HG02798 (cell line): Measurements from ENCODE around the gene TBX6.
"Not testable (repeated sequence)": the region's sequence is repeated elsewhere in the genome, so short reads cannot be mapped to it uniquely, and the experiment has no call there.

Experiments used
- ATAC-seq: cut with Tn5 transposase; IDR thresholded peaks from one replicate; pipeline ENCODE4 v1.9.1; 2021; ENCODE audit warnings: mild to moderate bottlenecking; ENCODE audit not compliant: unreplicated experiment, poor library complexity

The TBX6 gene, protein sequence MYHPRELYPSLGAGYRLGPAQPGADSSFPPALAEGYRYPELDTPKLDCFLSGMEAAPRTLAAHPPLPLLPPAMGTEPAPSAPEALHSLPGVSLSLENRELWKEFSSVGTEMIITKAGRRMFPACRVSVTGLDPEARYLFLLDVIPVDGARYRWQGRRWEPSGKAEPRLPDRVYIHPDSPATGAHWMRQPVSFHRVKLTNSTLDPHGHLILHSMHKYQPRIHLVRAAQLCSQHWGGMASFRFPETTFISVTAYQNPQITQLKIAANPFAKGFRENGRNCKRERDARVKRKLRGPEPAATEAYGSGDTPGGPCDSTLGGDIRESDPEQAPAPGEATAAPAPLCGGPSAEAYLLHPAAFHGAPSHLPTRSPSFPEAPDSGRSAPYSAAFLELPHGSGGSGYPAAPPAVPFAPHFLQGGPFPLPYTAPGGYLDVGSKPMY

DNA sequence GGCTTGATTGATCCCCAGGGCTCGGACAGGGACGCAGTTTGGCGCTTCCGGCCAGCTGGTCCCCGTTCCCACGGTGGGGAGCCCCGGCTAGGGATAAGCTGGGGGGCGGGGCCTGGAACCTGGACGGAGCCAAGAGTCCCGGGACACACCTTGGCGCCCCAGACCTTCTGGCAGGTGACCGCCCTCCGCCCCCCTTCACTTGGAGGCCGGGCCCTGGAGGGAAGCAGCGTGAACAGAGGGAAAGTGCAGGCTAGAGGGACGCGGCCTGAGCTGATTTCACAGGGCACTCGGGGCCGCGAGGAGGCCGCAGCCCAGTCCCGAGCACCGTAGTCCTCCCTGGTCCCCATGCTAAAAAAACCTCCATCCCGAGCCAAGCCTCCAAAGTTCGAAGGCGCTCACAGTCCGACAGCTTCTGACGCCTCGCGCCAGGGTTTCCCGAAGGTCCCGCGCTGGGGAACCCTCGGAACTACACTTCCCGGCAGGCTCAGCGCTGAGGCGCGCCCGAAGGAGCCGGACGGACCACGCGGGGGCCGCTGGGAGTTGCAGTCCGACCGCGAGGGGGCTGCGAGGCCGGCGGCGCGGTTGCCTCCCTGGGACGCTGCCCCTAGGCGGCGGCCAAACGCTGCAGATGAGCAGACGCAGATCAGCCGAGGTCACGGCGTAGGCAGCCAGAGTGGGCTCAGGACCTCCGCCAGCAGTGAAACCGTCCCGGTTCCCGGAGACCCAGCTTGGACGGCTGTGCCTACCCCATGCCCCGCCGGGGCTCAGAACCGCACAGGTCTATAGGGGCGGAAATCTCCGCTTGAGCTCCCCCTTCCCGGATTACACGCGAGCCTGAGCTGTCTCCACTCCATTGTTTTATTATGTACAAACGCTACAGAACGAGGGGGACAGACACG, at the start of gene TBX6:
Gene TBX6 (minus strand): TSS at position 451 of the 899 bp plus-strand sequence. CDS start 731 bp downstream, outside the sequence.
- ATAC-seq, result peak; percentile 75

DNA sequence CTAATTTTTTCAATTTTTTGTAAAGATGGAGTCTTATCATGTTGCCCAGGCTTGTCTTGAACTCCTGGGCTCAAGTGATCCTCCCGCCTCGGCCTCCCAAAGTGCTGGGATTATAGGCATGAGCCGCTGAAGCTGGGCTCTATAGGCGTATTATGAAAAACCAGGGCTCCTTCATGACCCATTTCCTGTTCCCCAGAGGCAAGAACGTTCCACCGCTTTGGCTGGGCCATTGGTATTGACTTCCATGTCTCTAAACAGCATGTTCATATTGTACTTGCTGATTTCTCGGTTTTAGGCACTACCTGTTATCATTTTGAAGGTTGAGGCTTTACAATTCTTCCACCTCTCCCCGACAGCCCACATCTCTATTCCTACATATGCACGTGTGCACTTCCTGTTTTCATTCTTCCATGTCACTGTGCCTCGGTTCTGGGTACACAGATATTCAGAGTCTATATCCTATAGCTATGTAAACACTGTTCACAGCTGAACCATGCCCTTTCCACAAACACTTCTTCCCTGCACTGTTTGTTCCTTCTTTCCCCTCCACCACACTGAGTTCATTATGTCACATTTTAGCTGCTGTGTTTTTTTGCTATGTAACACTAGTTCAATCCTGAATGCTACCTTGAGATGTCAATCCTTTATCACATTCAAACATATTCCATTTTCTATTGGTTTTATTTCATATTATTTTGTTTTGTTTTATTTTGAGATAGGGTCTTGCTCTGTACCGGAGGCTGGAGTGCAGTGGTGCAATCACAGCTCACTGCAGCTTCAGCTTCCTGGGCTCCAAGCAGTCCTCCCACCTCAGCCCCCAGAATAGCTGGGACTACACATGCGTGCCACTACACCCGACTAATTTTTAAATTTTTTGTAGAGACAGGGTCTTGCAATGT, 48.1 kb upstream of the TBX6 start:
- no peak for ATAC-seq

DNA sequence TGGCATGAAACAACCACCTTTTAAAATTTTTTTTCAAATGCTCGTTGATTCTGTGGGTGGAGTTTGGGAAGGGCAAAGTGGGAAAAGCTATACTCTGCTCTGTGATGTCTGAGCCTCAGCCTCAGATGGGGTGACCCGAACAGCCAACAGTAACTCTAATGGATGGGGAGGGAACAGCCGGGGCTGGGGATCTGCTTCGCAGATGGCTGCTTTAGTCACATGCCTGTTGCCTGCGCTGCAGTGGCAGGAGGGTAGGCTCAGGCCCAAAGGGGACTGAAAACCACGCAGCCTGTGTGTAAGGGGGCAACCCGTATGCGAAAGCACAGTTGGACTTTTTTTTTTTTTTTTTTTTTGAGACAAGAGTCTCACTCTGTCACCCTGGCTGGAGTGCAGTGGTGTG, 46.2 kb upstream of the TBX6 start:
- no peak for ATAC-seq

DNA sequence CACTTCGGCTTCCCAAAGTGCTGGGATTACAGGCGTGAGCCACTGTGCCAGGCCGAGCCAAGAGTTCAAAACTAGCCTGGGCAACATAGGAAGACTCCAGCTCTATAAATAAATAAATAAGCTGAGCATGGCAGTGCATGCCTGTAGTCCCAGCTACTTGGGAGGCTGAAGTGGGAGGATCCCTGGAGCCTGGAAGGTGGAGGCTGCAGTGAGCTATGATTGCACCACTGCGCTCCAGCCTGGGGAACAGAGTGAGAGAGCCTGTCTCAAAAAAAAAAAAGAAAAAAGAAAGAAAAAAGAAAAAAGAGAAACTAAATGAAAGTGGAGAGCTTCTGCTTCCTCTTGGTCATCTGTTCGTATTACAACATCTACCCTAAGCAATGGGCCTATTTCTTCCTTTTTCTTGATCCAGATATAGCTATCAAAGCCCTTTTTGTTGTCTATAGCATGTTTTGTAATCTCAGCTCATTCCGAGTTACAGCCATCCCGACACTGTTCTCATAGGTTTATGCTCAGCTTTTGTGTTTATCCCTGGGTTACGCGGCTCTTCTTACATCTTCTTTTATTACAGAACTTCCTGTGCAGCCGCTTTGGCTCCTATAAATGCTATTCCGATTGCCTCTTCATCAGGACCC, 45.4 kb upstream of the TBX6 start:
- ATAC-seq, result no peak

DNA sequence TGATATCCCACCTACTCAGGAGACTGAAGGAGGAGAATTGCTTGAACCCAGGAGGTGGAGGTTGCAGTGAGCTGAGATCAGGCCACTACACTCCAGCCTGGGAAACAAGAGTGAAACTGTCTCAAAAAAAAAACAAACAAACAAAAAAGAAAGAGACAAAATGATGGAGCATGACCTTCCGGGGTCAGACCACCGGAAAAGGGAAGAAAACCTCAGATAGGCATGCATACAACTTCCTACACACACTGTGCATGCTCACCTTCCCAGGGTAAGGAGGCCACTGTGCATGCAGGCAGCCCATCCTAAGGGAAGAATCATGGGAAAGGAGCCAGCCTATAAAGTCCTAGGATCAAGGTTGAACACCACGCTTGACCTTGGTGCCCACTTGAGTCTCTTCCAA, 40.9 kb upstream of the TBX6 start:
- no peak for ATAC-seq

DNA sequence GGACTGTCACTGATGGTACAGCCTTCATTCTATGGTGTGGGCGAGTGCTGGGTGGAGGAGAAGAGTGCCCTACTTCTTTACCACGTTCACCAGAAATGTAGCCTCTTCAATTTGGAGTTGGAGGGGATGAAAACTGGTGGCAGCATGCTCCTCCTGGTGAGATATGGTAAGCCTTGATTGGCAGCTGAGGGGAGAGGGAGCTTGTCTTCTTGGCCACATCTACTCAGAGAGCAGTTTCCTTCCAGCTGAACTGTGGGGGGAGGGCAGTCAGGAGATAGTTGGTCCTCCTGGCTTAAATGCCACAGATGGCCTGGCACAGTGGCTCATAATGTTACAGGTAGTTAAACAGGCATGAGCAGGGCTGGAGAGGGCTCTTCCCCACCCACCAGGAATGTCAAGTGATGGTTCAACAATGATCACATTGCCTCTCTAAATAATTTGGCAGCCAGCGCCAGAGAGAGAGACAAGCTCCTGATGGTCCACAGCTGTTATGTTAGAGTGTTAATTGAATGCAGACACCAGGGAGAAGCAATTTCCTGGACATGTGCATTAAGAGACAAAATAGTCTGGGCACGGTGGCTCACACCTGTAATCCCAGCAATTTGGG, 40.2 kb upstream of the TBX6 start:
- ATAC-seq, result no peak

DNA sequence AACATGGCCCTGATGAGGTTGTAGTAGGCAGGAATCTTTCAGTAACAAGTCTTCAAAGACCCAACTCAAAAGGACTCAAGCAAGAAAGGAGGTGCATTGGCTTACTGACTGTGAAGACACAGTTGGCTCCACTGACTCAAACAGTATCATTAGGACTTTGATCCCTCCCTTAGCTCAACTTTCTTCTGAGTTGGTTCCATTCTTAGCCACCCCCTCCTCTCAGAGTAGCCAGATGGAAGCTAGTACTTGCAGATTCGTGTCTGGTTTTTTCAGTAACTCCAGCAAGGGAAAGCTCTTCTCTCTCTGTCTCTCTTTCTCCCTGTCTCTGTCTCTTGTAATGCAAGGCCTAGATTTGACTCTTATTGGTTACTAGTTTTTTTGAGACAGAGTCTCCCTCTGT, 36.3 kb upstream of the TBX6 start:
- no peak for ATAC-seq

DNA sequence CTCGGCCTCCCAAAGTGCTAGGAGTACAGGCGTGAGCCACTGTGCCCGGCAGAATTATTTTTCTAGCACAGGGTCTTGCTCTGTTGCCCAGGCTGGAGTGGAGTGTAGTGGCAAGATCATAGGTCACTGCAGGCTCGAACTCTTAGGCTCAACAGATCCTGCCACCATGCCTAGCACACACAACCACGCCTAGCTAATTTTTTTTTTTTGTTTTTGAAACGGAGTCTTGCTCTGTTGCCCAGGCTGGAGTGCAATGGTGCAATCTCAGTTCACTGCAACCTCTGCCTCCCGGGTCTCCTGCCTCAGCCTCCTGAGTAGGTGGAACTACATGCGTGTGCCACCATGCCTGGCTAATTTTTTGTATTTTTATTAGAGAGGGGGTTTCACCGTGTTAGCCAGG, 34.0 kb upstream of the TBX6 start:
- not testable (repeated sequence) for ATAC-seq

DNA sequence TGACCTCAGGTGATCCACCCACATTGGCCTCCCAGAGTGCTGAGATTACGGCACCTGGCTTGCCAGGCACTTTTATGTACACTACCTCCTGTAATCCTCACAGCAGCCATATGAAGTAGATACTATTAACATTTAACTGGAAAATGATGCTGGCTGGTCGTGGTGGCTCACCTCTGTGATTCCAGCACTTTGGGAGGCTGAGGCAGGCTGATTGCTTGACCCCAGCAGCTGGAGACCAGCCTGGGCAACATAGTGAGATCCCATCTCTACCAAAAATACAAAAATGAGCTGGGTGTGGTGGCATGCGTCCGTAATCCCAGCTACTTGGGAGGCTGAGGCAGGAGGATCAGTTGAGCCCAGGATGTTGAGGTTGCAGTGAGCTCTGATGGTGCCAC, 33.3 kb upstream of the TBX6 start:
- no peak for ATAC-seq

DNA sequence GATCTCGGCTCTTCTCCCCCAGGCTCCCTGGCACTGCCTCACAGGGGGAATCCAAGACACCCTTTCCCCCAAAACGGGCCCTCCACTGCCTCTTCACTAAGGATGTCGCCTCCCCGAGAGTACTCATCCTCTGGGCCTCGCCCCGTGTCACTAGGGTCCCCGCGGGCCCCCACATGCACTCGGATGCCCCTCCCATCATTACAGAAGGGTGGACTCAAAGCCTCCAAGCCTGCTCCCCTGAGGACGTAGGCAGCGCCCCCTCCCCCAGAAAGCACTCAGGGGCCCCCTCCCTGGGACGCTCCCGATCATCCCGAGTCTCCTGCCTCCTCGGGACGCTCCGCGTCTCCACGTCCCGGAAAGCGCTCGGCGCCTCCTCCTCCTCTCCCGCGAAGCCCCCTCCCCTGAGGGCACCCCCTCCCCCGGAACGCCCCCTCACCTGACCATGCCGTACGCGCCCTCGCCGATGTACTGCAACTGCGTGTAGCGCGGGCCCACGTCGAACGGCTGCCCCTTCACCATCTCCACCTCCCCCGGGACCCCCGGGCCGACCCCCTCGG, 31.0 kb upstream of the TBX6 start:
- ATAC-seq, result no peak

DNA sequence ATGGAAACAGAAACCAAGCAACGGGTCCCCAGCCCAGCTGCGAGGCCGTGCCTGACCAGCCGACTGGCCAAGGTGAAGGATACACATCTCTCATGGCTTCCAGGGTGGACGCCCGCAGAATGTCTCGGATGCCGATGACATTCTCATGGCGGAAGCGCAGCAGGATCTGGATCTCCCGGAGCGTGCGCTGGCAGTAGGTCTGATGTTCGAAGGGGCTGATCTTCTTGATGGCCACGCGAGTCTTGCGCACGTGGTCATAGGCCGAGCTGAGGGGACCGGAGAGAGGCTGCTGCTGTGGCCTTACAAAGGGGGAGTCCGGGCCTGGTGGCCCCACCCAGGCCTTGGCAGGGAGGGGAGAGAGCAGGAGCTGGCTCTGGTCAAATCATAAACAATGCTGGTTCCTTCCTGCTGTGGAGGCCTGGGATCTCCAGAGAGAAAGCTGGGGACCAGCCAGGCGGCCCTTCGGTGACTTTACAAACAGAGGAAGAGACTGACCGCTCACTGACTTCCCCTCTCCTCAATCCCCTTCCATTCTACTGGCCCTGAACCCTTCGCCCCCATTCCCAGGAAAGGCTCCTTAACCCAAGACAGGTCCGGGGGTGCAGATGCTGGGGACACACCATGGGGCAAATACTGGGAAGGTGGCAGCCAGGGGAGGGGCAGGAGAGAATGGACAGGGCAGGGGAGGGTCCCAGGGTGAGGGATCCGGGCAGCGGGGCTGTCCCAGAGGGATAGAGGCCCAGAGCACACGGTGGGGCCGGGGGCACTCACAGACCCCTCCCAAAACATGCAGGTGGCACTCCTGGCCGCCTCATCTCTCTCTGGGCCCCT, 30.2 kb upstream of the TBX6 start:
- no peak for ATAC-seq

DNA sequence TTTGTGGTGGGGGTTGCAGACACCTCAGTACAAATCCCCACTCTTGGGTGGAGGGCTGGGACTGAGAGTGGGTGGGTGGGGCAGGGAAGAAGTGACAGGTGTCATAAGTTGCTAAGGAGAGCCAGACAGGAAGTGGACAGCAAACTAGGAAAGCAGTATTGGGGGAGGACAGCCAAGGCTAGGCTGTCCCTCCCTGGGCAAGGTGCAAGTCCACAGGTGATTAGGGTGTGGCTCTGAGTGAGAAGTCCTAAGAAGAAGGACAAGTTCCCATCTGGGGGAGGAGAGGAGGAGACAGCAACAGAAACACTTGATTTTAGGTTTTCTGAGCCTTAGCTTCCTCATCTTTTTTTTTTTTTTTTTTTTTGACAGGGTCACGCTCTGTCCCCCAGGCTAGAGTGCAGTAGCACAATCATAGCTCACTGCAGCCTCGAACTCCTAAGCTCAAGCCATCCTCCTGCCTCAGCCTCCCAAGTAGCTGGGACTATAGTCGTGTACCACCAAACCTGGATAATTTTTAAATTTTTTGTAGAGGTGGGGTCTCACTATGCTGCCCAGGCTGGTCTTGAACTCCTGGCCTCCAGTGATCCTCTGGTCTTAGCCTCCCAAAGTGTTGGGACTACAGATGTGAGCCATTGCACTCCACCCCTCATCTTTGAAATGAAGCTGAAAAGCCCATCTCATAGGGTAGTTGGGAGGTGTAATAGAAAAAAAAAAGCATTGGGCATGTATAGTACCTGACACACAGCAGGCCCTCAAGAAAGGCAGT, 28.8 kb upstream of the TBX6 start:
- ATAC-seq, result no peak

DNA sequence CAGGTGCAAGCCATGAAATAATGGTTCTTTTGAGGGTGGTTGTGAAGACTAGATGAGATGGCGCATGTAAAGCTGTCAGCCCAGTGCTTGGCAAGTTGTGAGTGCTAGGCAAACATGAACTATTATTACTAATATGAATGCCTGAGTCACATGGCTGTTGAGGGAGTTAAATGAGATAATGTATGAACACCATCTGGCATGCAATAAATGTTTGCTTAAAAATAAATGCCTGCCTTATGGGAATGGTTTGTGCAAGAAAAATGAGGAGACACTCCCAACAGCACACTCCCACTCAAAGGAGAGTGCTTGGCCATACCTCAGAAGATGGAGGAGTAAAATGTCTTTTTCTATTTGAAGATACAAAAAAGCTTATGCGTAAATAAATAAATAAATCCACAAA, 27.7 kb upstream of the TBX6 start:
- ATAC-seq, result no peak

DNA sequence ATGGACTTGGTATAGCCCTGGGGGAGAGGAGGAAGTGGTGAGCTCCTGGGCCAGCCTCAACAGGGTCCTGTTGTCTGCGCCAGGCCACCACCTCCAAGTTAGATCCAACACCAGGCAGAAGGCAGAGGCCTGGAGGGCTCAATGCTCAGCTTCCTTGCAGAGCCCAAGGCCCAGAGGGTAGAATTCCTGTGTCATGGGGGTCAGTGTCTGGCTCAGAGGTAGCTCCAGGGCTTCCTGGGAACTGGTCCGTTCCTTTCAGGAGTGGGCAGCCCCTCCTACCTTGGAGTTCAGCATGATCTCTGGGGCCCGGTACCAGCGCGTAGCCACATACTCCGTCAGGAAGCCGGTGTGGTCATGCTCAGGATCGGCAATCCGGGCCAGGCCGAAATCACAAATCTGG, 26.0 kb upstream of the TBX6 start:
- ATAC-seq, result no peak

DNA sequence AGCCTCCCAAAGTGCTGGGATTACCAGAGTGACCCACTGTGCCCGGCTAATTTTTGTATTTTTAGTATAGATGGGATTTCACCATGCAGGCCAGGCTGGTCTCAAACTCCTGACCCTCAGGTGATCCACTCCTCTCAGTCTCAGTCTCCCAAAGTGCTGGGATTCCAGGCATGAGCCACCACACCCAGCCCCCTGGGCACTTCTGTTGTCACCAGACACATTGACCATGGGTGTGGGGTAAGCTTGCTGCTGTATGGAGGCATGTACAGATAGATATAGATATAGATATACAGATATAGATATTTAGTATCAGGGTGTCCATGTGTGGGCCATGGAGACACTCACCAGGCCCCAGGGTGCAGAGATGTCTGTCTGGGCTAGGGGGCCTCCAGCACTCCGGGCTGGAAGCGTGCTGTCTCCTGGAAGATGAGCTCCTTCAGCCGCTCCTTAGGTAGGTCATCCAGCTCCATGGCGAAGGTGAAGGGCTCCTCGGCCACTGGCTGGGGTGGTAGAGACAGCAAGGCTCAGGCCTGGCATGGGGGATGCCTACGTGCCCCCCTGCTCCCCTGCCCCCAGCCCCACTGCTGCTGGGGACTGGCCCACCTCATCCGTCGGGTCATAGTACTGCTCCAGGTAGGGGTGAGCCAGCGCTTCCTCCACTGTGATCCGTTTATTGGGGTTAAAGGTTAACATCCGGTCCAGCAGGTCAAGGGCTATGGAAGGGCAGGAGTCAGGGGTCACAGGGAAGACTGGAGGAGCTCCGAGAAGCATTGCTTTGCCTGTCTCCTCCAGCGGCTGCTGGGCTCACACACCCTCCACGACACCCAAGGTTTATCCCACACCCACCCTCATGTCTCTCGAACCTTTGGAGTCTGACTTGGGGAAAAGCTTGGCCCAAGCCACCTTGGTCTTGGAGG, 24.8 kb upstream of the TBX6 start:
- ATAC-seq, result no peak

DNA sequence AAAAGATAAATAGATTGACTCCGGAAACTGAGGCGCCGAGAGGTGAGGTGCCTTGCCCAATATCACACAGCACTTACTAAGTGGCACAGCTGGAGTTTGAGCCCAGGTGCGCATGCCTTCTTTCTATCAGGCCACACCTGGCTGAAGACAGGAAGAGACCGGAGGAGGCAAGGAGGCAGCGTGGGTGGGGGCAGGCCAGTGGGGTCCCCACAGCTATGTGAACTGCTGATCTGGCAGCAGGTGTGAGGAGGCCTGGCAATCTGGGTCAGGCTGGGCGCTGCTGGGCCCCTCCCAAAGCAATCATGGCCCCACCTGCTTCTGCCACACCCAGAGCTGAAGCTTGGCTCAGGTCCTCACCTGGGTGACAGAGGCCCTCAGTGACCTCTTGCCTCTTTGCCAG, 23.5 kb upstream of the TBX6 start:
- no peak for ATAC-seq

DNA sequence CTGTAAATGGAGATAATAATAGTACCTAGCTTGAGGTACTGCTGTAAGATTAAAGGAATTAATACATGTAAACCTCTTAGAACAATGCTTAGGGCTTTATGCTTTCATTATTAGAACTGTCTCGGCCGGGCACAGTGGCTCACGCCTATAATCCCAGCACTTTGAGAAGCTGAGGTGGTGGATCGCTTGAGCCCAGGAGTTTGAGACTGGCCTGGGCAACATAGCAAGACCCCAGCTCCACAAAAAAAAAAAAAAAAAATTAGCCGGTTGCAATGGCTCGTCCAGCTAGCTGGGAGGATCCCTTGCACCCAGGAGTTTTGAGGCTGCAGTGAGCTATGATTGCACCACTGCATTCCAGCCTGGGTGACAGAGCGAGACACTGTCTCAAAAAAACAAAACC, 23.1 kb upstream of the TBX6 start:
- ATAC-seq, result not testable (repeated sequence)
